Caco-2 (cell line): Measurements from ENCODE around the gene MYH15. TPM values are rescaled to one million over a fixed set of nuclear protein-coding genes. Genes with fewer than 3 reads are reported as not detected.

Experiments used
- BruUV-seq: library from RNA; stranded (reverse); fragments of 400-500 nt; replicated peaks from 2 replicates; lab custom pipeline; 2021; lab: Mats Ljungman, UMichigan
- CTCF ChIA-PET: fragments of 300-600 bp; sonication (Branson Sonifier 250); formaldehyde crosslinking; loops from one replicate; lab custom pipeline; 2022; ENCODE audit warnings: antibody characterized with exemption; lab: Charles Lee
- POLR2A ChIA-PET: fragments of 300-600 bp; sonication (Branson Sonifier 250); formaldehyde crosslinking; loops from one replicate; lab custom pipeline; 2022; ENCODE audit warnings: antibody characterized with exemption; lab: Charles Lee
- DNase-seq, 2 experiments: peaks; one replicate each; pipeline versions ENCODE4 v3.0.0 to v3.0.0-alpha.2; 2020 to 2022
- H3K27me3 ChIP-seq: replicated peaks from 2 replicates; pipeline ENCODE4 v1.6.0; 2011; ENCODE audit warnings: low read length; ENCODE audit not compliant: control insufficient read depth, insufficient read depth
- H3K36me3 ChIP-seq: 2 replicates; pipeline ENCODE4 v1.5.1; 2011; ENCODE audit warnings: low read length; ENCODE audit not compliant: control insufficient read depth, insufficient read depth
- H3K4me1 ChIP-seq: fragments of 250-450 bp; sonication (Bioruptor Pico); 2 replicates; pipeline ENCODE4 v1.5.1; 2020; ENCODE audit warnings: mild to moderate bottlenecking
- H3K4me3 ChIP-seq: 2 replicates; pipeline ENCODE4 v1.5.1; 2011; ENCODE audit warnings: low read depth, mild to moderate bottlenecking, control low read depth, low read length
- H3K9me3 ChIP-seq: fragments of 250-450 bp; sonication (Bioruptor Pico); 2 replicates; pipeline ENCODE4 v1.5.1; 2020; ENCODE audit warnings: mild to moderate bottlenecking, moderate library complexity
- H3K27ac Mint-ChIP-seq: one replicate; pipeline ENCODE4 v1.8.0; 2022; ENCODE audit warnings: mixed read lengths; ENCODE audit not compliant: unreplicated experiment
- H3K27me3 Mint-ChIP-seq: one replicate; pipeline ENCODE4 v1.8.0; 2022; ENCODE audit warnings: mixed read lengths; ENCODE audit not compliant: insufficient read depth, unreplicated experiment
- H3K36me3 Mint-ChIP-seq: one replicate; pipeline ENCODE4 v1.8.0; 2022; ENCODE audit warnings: mild to moderate bottlenecking, mixed read lengths; ENCODE audit not compliant: insufficient read depth, unreplicated experiment
- H3K4me1 Mint-ChIP-seq: one replicate; pipeline ENCODE4 v1.8.0; 2022; ENCODE audit warnings: low read depth, mixed read lengths; ENCODE audit not compliant: unreplicated experiment
- H3K4me3 Mint-ChIP-seq: one replicate; pipeline ENCODE4 v1.8.0; 2022; ENCODE audit warnings: mild to moderate bottlenecking, moderate library complexity, mixed read lengths; ENCODE audit not compliant: unreplicated experiment
- H3K9me3 Mint-ChIP-seq: one replicate; pipeline ENCODE4 v1.8.0; 2022; ENCODE audit warnings: mixed read lengths; ENCODE audit not compliant: unreplicated experiment
- intact Hi-C: fragments of 100-400 bp; cut with micrococcal nuclease; formaldehyde crosslinking; loops from one replicate; pipeline ENCODE4 v1.10.0; 2022; ENCODE audit not compliant: unreplicated experiment
- total RNA-seq: library from RNA; stranded (reverse); gene quantifications from 2 replicates; pipeline ENCODE4 v1.2.3, GENCODE V29; 2022
- TF ChIP-seq, protein P1 (sequence below), 2 experiments: fragments of 200-600 bp in 1 of 2; IDR thresholded peaks; 1 replicate in 1 of 2; 2 replicates in 1 of 2; pipeline versions ENCODE4 v1.5.1 to v1.8.0; 2011 to 2022; ENCODE audit warnings: antibody characterized with exemption in 1 of 2, control low read depth in 1 of 2, inconsistent platforms in 1 of 2, low read depth in 1 of 2, low read length in 1 of 2, mild to moderate bottlenecking in 1 of 2, moderate library complexity in 1 of 2; ENCODE audit not compliant: insufficient read depth in 1 of 2, severe bottlenecking in 1 of 2, unreplicated experiment in 1 of 2

MYH15 gene
- total RNA-seq, 1 experiment from 2014 or later: 0.25 TPM

DNA sequence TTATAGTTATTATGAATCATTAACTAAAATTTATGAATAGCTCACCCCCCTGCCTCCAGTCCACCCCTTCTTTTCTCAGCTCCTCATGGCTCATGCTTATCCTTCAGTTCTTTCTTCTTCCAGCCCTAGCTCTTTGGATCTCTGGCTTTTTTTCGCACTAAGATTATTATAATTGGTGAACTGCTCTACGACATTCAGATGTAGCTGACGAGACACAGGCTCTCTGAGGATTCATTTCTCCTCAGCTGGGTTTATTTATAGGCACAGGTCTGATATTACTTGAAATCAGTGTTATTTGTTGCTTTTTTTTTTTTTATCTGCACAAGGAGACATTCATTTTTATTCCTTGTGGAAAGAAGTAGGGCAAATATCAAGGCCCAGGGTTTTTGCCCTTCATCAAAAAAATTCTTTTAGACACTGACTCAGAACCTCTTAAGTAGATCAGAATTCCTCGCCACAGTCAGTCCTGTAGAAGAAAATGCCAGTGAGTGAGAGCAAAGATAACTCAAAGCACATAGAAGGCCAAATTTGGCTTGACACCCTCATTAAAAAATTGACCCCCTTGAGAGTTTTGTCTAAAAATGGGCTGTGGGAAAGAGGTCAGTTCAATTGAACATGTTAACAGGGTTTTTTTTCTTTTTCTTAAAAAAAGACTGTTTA is 106.6 kb downstream of the MYH15 start:
- Mint-ChIP-seq H3K9me3 (no peaks in the 10 kb centered on the region), H3K4me1 (peaks cover 9% of the 10 kb centered on the region), H3K4me3 (no peak overlapping the region), H3K27me3 (no peaks in the 10 kb centered on the region), H3K27ac (no peak overlapping the region), H3K36me3 (peaks cover 5% of the 10 kb centered on the region)
- TF ChIP-seq, protein P1, sequence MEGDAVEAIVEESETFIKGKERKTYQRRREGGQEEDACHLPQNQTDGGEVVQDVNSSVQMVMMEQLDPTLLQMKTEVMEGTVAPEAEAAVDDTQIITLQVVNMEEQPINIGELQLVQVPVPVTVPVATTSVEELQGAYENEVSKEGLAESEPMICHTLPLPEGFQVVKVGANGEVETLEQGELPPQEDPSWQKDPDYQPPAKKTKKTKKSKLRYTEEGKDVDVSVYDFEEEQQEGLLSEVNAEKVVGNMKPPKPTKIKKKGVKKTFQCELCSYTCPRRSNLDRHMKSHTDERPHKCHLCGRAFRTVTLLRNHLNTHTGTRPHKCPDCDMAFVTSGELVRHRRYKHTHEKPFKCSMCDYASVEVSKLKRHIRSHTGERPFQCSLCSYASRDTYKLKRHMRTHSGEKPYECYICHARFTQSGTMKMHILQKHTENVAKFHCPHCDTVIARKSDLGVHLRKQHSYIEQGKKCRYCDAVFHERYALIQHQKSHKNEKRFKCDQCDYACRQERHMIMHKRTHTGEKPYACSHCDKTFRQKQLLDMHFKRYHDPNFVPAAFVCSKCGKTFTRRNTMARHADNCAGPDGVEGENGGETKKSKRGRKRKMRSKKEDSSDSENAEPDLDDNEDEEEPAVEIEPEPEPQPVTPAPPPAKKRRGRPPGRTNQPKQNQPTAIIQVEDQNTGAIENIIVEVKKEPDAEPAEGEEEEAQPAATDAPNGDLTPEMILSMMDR (IDR thresholded peaks at IDR 0.05; ENCODE audit: insufficient read depth in 1 of 2, low read depth in 1 of 2, low read length in 1 of 2, severe bottlenecking in 1 of 2, unreplicated experiment in 1 of 2): no peak
- no TSS peak for BruUV-seq
- intact Hi-C loops: no loop called here
- Histone ChIP-seq H3K9me3 (no peaks in the 10 kb centered on the region), H3K36me3 (no peaks in the 10 kb centered on the region), H3K27me3 (no peaks in the 10 kb centered on the region), H3K4me1 (no peaks in the 10 kb centered on the region), H3K4me3 (no peak overlapping the region)
- ChIA-PET CTCF (no interaction called here), POLR2A (no interaction called here)
- DNase-seq: no peak

DNA sequence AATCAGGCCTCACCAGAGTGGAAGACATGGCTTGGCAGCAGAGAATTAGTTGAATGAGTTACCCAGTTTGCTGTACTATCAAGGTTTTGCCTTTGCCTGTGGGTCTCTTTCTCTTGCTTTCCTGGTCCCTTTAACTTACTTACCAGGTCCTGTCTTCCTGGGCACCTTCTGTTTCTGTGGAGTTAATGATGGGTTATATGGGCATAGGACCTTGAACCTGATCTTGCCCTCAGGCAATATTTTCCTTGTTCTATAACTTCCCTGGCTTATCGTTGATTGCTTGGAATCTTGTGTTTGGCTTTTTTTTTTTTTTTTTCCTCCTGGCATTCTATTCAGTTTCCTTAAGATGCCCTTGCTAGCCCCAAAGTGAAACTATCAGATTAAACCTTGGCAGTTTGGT is 107.2 kb downstream of the MYH15 start:
- Mint-ChIP-seq H3K9me3 (no peaks in the 10 kb centered on the region), H3K36me3 (peaks cover 5% of the 10 kb centered on the region), H3K27ac (no peak overlapping the region), H3K27me3 (no peaks in the 10 kb centered on the region), H3K4me1 (peaks cover 9% of the 10 kb centered on the region), H3K4me3 (no peak overlapping the region)
- Histone ChIP-seq H3K4me1 (no peaks in the 10 kb centered on the region), H3K36me3 (no peaks in the 10 kb centered on the region), H3K4me3 (no peak overlapping the region), H3K27me3 (no peaks in the 10 kb centered on the region), H3K9me3 (no peaks in the 10 kb centered on the region)
- ChIA-PET POLR2A (no interaction called here), CTCF (no interaction called here)
- intact Hi-C loops: no loop called here
- TF ChIP-seq, protein P1 (IDR thresholded peaks at IDR 0.05; ENCODE audit: insufficient read depth in 1 of 2, low read depth in 1 of 2, low read length in 1 of 2, severe bottlenecking in 1 of 2, unreplicated experiment in 1 of 2): no peak
- no peak for DNase-seq
- no TSS peak for BruUV-seq

DNA sequence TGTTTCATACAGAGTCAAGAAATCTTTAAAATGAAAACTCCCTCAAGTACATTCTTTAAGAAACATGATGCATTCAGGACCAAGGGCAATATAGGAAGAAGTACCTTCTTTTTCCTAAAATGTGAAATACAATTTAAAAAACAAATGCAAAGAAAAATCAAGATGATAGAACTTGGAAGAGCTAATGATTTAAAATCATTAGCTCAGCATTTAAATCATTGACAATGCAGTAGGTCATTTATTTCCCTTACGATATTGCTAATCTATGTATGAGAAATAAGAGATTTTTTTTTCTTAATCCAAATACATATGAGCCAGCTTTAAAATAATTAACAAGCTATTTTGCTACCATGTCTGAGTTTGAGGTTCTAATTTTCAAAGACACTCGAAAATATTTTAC is 108.6 kb downstream of the MYH15 start:
- no peaks in the 10 kb centered on the region for H3K4me1 ChIP-seq
- peaks cover 5% of the 10 kb centered on the region for H3K36me3 Mint-ChIP-seq
- intact Hi-C loops: no loop called here
- POLR2A ChIA-PET: no interaction called here
- no peaks in the 10 kb centered on the region for H3K27me3 Mint-ChIP-seq
- H3K4me3 ChIP-seq: no peak overlapping the region
- TF ChIP-seq, protein P1 (IDR thresholded peaks at IDR 0.05; ENCODE audit: insufficient read depth in 1 of 2, low read depth in 1 of 2, low read length in 1 of 2, severe bottlenecking in 1 of 2, unreplicated experiment in 1 of 2): no peak
- H3K4me1 Mint-ChIP-seq: peaks cover 9% of the 10 kb centered on the region
- no peaks in the 10 kb centered on the region for H3K9me3 ChIP-seq
- CTCF ChIA-PET: no interaction called here
- H3K9me3 Mint-ChIP-seq: no peaks in the 10 kb centered on the region
- no peak for DNase-seq
- no peak overlapping the region for H3K27ac Mint-ChIP-seq
- no peaks in the 10 kb centered on the region for H3K36me3 ChIP-seq
- no TSS peak for BruUV-seq
- no peak overlapping the region for H3K4me3 Mint-ChIP-seq
- H3K27me3 ChIP-seq: no peaks in the 10 kb centered on the region
